ENCODE measurements around the gene POLN.

POLN gene

GRCh38 chr4:2076908-2077536, 164.9 kb downstream of the POLN start:
- H3K27ac ChIP-seq: no peak overlapping the region
- no peak for TF ChIP-seq CTCF (IDR thresholded peaks at IDR 0.05; ENCODE audit: low read depth, low read length, missing control alignments)
- no peaks in the 10 kb centered on the region for H3K36me3 ChIP-seq (replicated peaks)
- DNase-seq: no peak
- H3K27me3 ChIP-seq (replicated peaks): no peaks in the 10 kb centered on the region
- no peak overlapping the region for H3K4me3 ChIP-seq (ENCODE audit: low read depth, low read length)
- in situ Hi-C loops (cut with HindIII; ENCODE audit: low pct_ligation_motif_present, low sequenced_read_pairs): no loop called here

GRCh38 chr4:2075987-2076907, 165.7 kb downstream of the POLN start:
- TF ChIP-seq CTCF (IDR thresholded peaks at IDR 0.05; ENCODE audit: low read depth, low read length, missing control alignments): no peak
- Histone ChIP-seq H3K27me3 (replicated peaks) (no peaks in the 10 kb centered on the region), H3K4me3 (ENCODE audit: low read depth, low read length) (no peak overlapping the region), H3K27ac (no peak overlapping the region), H3K36me3 (replicated peaks) (no peaks in the 10 kb centered on the region)
- in situ Hi-C loops (cut with HindIII; ENCODE audit: low pct_ligation_motif_present, low sequenced_read_pairs): no loop called here
- no peak for DNase-seq

DNA sequence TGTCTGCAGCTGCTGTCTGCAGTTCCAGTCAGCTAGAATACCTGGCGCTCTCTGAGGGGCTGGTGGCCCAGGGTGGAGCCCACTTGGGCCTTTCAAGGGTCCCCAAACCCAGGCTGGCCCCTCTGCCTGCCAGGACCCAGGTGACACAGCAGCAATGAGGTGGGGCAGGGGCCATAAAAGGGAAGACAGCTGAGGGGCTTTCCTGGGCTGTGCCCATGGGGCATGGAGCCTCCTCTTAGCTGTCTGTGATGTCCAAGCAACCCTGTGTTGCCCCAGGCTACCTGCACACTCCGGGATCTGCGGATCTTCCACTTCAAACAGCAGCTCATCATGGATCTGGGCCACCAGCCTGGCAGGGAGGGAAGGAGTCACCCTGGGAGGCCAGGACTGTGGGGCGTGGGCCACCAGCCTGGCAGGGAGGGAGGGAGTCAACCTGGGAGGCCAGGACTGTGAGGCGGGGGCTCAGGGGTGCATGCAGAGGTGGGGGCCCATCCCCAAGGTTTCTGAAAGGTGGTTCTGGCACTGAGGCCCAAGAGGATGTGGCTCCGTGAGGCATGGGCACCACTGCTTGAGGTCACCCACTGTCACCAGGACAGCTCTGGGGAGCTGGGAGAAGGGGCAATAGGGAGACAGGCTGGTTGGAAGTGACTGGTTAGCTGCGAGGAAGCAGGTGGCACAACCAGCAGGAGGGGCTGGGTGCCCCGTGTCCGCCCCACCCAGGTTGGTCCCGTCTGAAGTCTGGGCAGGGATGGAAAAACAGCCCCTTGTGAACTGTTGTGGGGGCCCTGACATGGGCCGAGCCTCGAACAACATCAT, 166.5 kb downstream of the POLN start:
- no peak for DNase-seq
- Histone ChIP-seq H3K36me3 (replicated peaks) (no peaks in the 10 kb centered on the region), H3K27ac (no peak overlapping the region), H3K27me3 (replicated peaks) (no peaks in the 10 kb centered on the region), H3K4me3 (ENCODE audit: low read depth, low read length) (no peak overlapping the region)
- in situ Hi-C loops (cut with HindIII; ENCODE audit: low pct_ligation_motif_present, low sequenced_read_pairs): no loop called here
- TF ChIP-seq CTCF (IDR thresholded peaks at IDR 0.05; ENCODE audit: low read depth, low read length, missing control alignments): no peak

DNA sequence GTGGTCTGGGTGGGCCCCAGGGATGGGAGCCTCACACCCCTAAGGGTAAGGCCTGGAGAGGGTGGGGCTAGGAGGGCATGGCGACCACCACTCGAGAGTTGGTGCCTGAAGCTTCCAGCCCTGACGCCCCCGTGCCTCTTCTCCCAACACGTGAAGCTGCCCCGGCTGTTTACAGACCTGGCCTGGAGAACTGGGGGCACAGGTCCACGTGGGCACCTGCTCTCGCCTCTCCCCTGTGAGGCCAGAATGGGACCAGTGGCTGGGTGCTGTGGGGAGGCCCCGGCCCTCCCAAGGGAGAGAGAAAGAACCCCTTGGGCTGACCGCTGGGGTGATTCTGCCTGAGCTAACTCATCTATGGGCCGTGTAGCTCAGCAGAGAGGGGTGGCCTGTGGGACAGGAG, 167.3 kb downstream of the POLN start:
- TF ChIP-seq CTCF (IDR thresholded peaks at IDR 0.05; ENCODE audit: low read depth, low read length, missing control alignments): no peak
- Histone ChIP-seq H3K27me3 (replicated peaks) (no peaks in the 10 kb centered on the region), H3K4me3 (ENCODE audit: low read depth, low read length) (no peak overlapping the region), H3K27ac (no peak overlapping the region), H3K36me3 (replicated peaks) (no peaks in the 10 kb centered on the region)
- in situ Hi-C loops (cut with HindIII; ENCODE audit: low pct_ligation_motif_present, low sequenced_read_pairs): no loop called here
- no peak for DNase-seq

- H3K27ac ChIP-seq: no peak overlapping the region
These were observed 168.0 kb downstream of the POLN start for GRCh38 chr4:2073808-2074481.

More at GRCh38 chr4:2073808-2074481, 168.0 kb downstream of the POLN start:
- H3K36me3 ChIP-seq (replicated peaks): no peaks in the 10 kb centered on the region
- no peak overlapping the region for H3K4me3 ChIP-seq (ENCODE audit: low read depth, low read length)
- in situ Hi-C loops (cut with HindIII; ENCODE audit: low pct_ligation_motif_present, low sequenced_read_pairs): no loop called here
- no peak for DNase-seq
- H3K27me3 ChIP-seq (replicated peaks): no peaks in the 10 kb centered on the region
- no peak for TF ChIP-seq CTCF (IDR thresholded peaks at IDR 0.05; ENCODE audit: low read depth, low read length, missing control alignments)

Data from brain microvascular endothelial cell (primary cell).